NCI-H2107 (cell line): ENCODE measurements around the gene CNPY1.

Source experiments
- DNase-seq: peaks from one replicate; lab custom pipeline; 2025; lab: John Stamatoyannopoulos, UW

The CNPY1 gene

GRCh38 chr7:155466814-155467733, 79.3 kb downstream of the CNPY1 start:
- DNase-seq = peak; percentile 45

GRCh38 chr7:155466142-155466813, 80.1 kb downstream of the CNPY1 start:
- DNase-seq = no peak

GRCh38 chr7:155465761-155466141, 80.6 kb downstream of the CNPY1 start:
- no peak for DNase-seq

GRCh38 chr7:155464948-155465739, 81.2 kb downstream of the CNPY1 start:
- DNase-seq = no peak

GRCh38 chr7:155464183-155464582, 82.2 kb downstream of the CNPY1 start:
- no peak for DNase-seq

- DNase-seq = no peak
Observed at GRCh38 chr7:155463114-155463811, 83.1 kb downstream of the CNPY1 start.

- DNase-seq = no peak
Observed at GRCh38 chr7:155462163-155462735, 84.1 kb downstream of the CNPY1 start.

- no peak for DNase-seq
Observed at GRCh38 chr7:155461631-155462030, 84.7 kb downstream of the CNPY1 start.

GRCh38 chr7:155460926-155461613, 85.3 kb downstream of the CNPY1 start:
- no peak for DNase-seq

GRCh38 chr7:155459700-155460461, 86.5 kb downstream of the CNPY1 start:
- no peak for DNase-seq

GRCh38 chr7:155458878-155459699, 87.3 kb downstream of the CNPY1 start:
- DNase-seq = no peak

- DNase-seq = no peak
Observed at GRCh38 chr7:155458111-155458877, 88.1 kb downstream of the CNPY1 start, which contains the start of gene EN2. TSS of gene EN2 (plus strand) at chr7:155458129. CDS start at chr7:155458378, 249 bp downstream.

- DNase-seq = no peak
Observed at GRCh38 chr7:155457544-155458110, 88.7 kb downstream of the CNPY1 start.

GRCh38 chr7:155456738-155457543, 89.4 kb downstream of the CNPY1 start:
- DNase-seq = no peak

GRCh38 chr7:155455776-155456737, 90.3 kb downstream of the CNPY1 start:
- DNase-seq = no peak

GRCh38 chr7:155455132-155455693, 91.1 kb downstream of the CNPY1 start:
- no peak for DNase-seq
